Gastrocnemius medialis (tissue), 4 donors: Measurements from ENCODE around the gene LDB1. TPM values are rescaled to one million over a fixed set of nuclear protein-coding genes. Genes with fewer than 3 reads are reported as not detected.

ENCODE experiments used
- ATAC-seq, 2 donors: fragments of 150-250 bp; one replicate each; pipeline ENCODE4 v1.9.1; 2016
- DNase-seq, 2 donors: peaks; one replicate each; pipeline ENCODE4 v3.0.0-alpha.2; 2019
- H3K27ac ChIP-seq, 4 donors: fragments of 200-600 bp; sonication (generic); 1 replicate in 1 of 4; 2 replicates in 3 of 4; pipeline ENCODE4 v1.5.1; 2016 to 2018; ENCODE audit warnings: mild to moderate bottlenecking in 2 of 4, moderate library complexity in 1 of 4
- H3K27me3 ChIP-seq, 3 donors: fragments of 200-600 bp; sonication (generic) in 2 of 3; 1 replicate in 1 of 3; 2 replicates in 2 of 3; pipeline versions ENCODE4 v1.5.1 to v1.6.0; 2016 to 2019; ENCODE audit warnings: mild to moderate bottlenecking in 1 of 3, moderate library complexity in 1 of 3
- H3K36me3 ChIP-seq, 2 donors: fragments of 200-600 bp; sonication (generic) in 1 of 2; one replicate each; pipeline ENCODE4 v1.5.1; 2017 to 2018
- H3K4me1 ChIP-seq, 2 donors: fragments of 200-600 bp; sonication (generic) in 1 of 2; one replicate each; pipeline ENCODE4 v1.5.1; 2016 to 2017; ENCODE audit warnings: mild to moderate bottlenecking in 2 of 2
- H3K4me3 ChIP-seq, 4 donors: fragments of 200-600 bp; sonication (generic) in 3 of 4; 1 replicate in 1 of 4; 2 replicates in 3 of 4; pipeline ENCODE4 v1.5.1; 2016 to 2019; ENCODE audit warnings: mild to moderate bottlenecking in 2 of 4
- H3K9me3 ChIP-seq, 3 donors: fragments of 200-600 bp; sonication (generic) in 2 of 3; 1 replicate in 1 of 3; 2 replicates in 2 of 3; pipeline ENCODE4 v1.5.1; 2016 to 2019
- CTCF ChIP-seq, 5 experiments: fragments of 450-650 bp in 3 of 5; fragments of 200-600 bp in 2 of 5; sonication (generic) in 2 of 5; IDR thresholded peaks in 4 of 5; conservative IDR thresholded peaks in 1 of 5; 1 replicate in 4 of 5; 2 replicates in 1 of 5; pipeline ENCODE4 v1.5.1; 2016 to 2019; ENCODE audit warnings: antibody characterized with exemption in 5 of 5, mild to moderate bottlenecking in 3 of 5, moderate library complexity in 3 of 5
- POLR2A ChIP-seq, 2 donors: fragments of 450-650 bp; IDR thresholded peaks; one replicate each; pipeline ENCODE4 v1.6.1; 2017; ENCODE audit warnings: antibody characterized with exemption in 2 of 2, mild to moderate bottlenecking in 2 of 2, moderate library complexity in 2 of 2
- in situ Hi-C, 4 donors: fragments of 200-750 bp; cut with MboI; loops; one replicate each; pipeline versions ENCODE4 v1.15.0 to v1.8.0; 2017; ENCODE audit warnings: low sequenced_read_pairs in 4 of 4
- intact Hi-C: fragments of 100-400 bp; cut with DNase I; formaldehyde crosslinking; loops from one replicate; pipeline ENCODE4 v1.15.1; 2023; ENCODE audit warnings: low total_unique reads
- total RNA-seq, 4 donors: library from RNA; depleted of rRNA; stranded (reverse); fragments of >200 nt; gene quantifications; one replicate each; pipeline versions ENCODE4 v1.1.0 to v1.2.3, GENCODE V29; 2016

Gene LDB1
- total RNA-seq, 4 donors from 2014 or later = 15.9 to 32.7 (median 28.6) TPM

DNA sequence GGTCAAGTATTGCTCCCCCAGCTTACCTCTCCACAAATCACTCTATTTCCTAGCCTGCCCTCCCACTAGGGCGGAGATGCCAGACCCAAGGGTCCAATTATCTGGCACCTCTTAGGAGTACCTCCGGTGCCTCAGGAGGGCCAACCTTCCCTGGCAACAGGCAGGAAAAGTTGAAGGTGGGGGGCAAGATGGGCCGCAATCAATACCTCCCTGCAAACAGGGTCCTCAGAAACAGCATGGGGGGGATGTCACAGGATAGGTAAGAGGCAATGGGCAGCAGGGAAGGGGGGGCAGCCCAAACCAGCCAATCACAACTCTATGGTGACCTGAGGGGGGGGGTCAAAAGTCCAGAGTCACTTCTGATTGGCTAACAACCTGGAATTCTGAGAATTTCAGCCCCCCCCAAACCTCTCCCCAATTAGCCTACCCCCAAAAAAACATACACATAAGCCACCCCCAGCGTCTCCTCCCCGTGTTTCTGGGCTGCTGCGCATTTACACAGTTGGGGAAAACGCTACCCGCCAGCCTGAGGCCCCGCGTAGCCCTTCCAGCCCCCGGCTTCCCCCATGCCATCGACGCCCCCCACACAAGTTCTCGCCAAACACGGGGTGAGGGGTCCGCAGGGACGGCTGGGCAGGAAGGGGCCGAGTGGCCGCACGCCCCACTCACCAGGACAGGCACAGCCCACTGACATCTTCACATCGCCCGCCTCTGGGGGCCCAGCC, 589 bp downstream of the LDB1 start:
- peak overlapping the region; percentile 79 to 95 (median 84) for H3K4me3 ChIP-seq
- no peaks in the 10 kb centered on the region for H3K9me3 ChIP-seq
- intact Hi-C loops = loop anchor here (1.0 to 5.0 kb wide), 3 partner anchors 13 to 302 kb away; partner anchors contain the start of genes NOLC1 and OGA
- in situ Hi-C loops = no loop called here
- TF ChIP-seq CTCF (IDR thresholded peaks at IDR 0.05 in 4 of 5, conservative IDR thresholded peaks at IDR 0.05 in 1 of 5) (no peak), POLR2A (IDR thresholded peaks at IDR 0.05) (no peak)
- H3K27me3 ChIP-seq = no peaks in the 10 kb centered on the region
- H3K4me1 ChIP-seq = peaks cover 55 to 60% of the 10 kb centered on the region in 2 donors
- H3K27ac ChIP-seq = peak overlapping the region; percentile 92 to 100 (median 98)
- peak; percentile 59 to 60 for ATAC-seq
- H3K36me3 ChIP-seq = no peaks in the 10 kb centered on the region
- peak; percentile 62 to 76 for DNase-seq

DNA sequence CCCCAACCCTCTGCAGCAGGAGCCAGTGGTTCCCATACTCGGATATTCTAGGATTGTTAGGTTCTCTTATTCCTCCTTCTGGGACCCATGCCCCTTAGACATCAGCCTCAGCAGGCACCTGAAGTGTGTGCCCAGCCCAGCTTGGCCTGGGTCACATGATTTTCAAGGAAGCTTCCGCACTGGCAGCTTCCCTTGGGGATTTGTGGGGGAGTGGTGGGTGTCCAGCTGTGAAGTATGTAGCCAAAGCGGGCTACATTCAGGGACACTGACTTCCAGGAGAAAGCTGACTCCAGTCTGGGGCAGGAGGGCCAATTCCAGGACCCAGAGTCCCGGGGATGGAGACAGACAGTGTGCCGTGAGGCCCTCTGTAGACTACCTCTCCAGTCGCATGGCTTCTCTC, 1.3 kb downstream of the LDB1 start:
- H3K36me3 ChIP-seq = no peaks in the 10 kb centered on the region
- no peak for TF ChIP-seq CTCF (IDR thresholded peaks at IDR 0.05 in 4 of 5, conservative IDR thresholded peaks at IDR 0.05 in 1 of 5)
- no peak for TF ChIP-seq POLR2A (IDR thresholded peaks at IDR 0.05)
- DNase-seq (peak in 1 of 2 donors; percentile 34), ATAC-seq (no peak)
- peaks cover 60 to 67% of the 10 kb centered on the region in 2 donors for H3K4me1 ChIP-seq
- in situ Hi-C loops = no loop called here
- peak overlapping the region; percentile 92 to 100 (median 98) for H3K27ac ChIP-seq
- no peaks in the 10 kb centered on the region for H3K27me3 ChIP-seq
- H3K4me3 ChIP-seq = peak overlapping the region; percentile 79 to 95 (median 84)
- intact Hi-C loops = loop anchor here (1.0 to 5.0 kb wide), 2 partner anchors 33 to 302 kb away; partner anchors contain the start of genes NOLC1 and OGA
- no peaks in the 10 kb centered on the region for H3K9me3 ChIP-seq

DNA sequence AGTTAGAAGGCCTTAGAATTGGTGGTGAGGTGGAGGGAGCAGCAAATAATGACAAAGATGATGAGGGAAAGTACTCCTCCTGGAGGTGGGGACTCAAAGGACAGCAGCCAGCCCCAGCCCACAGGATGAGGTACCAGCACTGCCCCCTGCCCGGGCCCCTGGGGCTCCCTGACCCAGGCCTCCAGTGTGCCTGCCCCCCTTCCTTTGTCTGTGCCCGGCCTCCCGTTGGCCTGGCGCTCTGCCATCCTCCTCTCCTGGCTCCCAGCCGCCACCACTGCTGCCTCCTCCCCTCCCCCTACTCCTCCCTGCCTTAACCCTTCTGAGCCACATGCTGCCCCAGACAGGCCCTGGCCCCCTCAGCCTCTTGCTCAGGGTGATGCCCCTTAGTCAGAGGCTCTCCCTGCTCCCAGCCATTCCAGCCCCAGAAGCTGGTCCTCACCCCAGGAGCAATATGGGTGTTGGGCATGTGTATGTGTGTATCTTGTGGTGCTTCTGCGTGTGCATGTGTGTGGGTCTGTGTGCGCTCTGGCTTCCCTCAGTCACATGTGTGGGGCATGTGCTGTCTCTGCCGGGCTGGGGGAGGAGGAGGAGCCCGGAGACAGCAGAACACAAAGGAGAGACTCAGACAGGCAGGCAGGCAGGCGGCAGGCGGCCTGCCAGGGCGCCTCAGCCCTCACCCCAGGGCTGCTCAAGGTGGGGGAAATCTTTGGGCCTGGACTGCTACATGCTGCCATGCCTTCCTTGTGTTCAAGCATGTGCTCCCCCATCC, 2.6 kb downstream of the LDB1 start:
- H3K4me3 ChIP-seq = peak overlapping the region; percentile 31 to 95 (median 61)
- H3K9me3 ChIP-seq = no peaks in the 10 kb centered on the region
- H3K4me1 ChIP-seq = peaks cover 73 to 76% of the 10 kb centered on the region in 2 donors
- ATAC-seq = no peak
- in situ Hi-C loops (no loop called here), intact Hi-C loops (loop anchor here (5.0 kb wide), 1 partner anchor 300 kb away; the partner anchor contains the start of gene OGA)
- H3K36me3 ChIP-seq = no peaks in the 10 kb centered on the region
- DNase-seq = peak; percentile 50 to 70
- H3K27ac ChIP-seq = peak overlapping the region; percentile 92 to 100 (median 98)
- TF ChIP-seq CTCF (IDR thresholded peaks at IDR 0.05 in 4 of 5, conservative IDR thresholded peaks at IDR 0.05 in 1 of 5) = no peak
- no peak for TF ChIP-seq POLR2A (IDR thresholded peaks at IDR 0.05)
- H3K27me3 ChIP-seq = no peaks in the 10 kb centered on the region

DNA sequence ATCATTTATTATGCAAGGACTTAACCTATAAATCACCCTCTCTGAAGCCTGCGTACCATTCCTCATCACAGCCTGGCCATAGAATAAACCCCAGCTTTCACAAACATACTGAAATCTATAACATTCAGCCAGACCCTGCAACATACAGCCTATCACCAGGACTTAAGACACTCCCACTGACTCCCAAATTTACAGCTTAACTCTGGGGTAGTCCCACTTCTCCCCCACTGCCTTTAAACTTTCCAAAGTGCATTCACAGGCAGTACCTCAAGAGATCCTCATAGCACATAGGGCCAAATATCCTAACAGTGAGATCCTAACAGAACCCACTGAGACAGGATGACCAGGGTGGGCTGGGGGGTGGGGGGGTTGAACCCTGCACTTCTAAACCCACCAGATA, 3.5 kb downstream of the LDB1 start:
- Histone ChIP-seq H3K9me3 (no peaks in the 10 kb centered on the region), H3K36me3 (no peaks in the 10 kb centered on the region), H3K27me3 (no peaks in the 10 kb centered on the region), H3K27ac (peak overlapping the region; percentile 92 to 100 (median 98)), H3K4me3 (no peak overlapping the region), H3K4me1 (peaks cover 73 to 76% of the 10 kb centered on the region in 2 donors)
- ATAC-seq (no peak), DNase-seq (no peak)
- in situ Hi-C loops (no loop called here), intact Hi-C loops (loop anchor here (5.0 kb wide), 1 partner anchor 299 kb away; the partner anchor contains the start of gene OGA)
- no peak for TF ChIP-seq POLR2A (IDR thresholded peaks at IDR 0.05)
- no peak for TF ChIP-seq CTCF (IDR thresholded peaks at IDR 0.05 in 4 of 5, conservative IDR thresholded peaks at IDR 0.05 in 1 of 5)
